ENCODE data around the gene C1QTNF7. TPM values are rescaled to one million over a fixed set of nuclear protein-coding genes. Genes with fewer than 3 reads are reported as not detected.

Gene C1QTNF7
- total RNA-seq, 1 experiment from 2014 or later: not detected

DNA sequence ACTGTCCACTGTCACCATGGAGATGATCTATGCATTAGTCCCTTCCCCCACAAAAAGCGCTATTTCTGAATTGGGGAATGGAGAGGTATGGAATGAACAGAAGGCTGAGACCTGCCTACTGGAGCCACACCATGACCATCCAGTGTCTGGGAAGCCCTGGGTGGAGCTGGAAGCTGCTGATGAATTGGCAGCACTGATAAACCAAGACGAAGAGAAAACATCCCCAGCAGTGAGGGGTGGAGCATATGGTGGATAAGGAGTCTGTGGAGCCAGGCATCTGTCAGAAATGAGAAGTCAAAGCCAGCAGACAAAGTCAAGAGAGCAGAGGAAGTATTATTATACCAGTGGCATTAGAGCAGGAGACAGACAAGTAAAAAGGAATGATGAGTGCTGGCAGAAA lies 55.0 kb downstream of the C1QTNF7 start:
- ChIA-PET RAD21 (ENCODE audit: low non-redundant PET in 1 of 2, low total read pairs in 2 of 2, uncharacterized antibody in 2 of 2, unreplicated experiment in 2 of 2) (no interaction called here), POLR2A (no interaction called here), CTCF (no interaction called here)
- H3K4me1 ChIP-seq (ENCODE audit: control insufficient read depth in 1 of 2, insufficient read depth in 2 of 2, low read length in 2 of 2): peaks cover 5 to 11% of the 10 kb centered on the region in 2 experiments
- H3K27ac ChIP-seq (ENCODE audit: low read depth, low read length): no peak overlapping the region
- no peak overlapping the region for H3K9ac ChIP-seq (ENCODE audit: low read length)
- DNase-seq (ENCODE audit: low read depth, low spot score) (no peak), ATAC-seq (no peak)
- no TSS peak for BruUV-seq (replicated peaks)
- H3K27me3 ChIP-seq (ENCODE audit: insufficient read depth, low read length): no peaks in the 10 kb centered on the region
- no peaks in the 10 kb centered on the region for H4K20me1 ChIP-seq (ENCODE audit: insufficient read depth)
- H2AFZ ChIP-seq (ENCODE audit: low read depth, low read length, poor library complexity, severe bottlenecking): no peak overlapping the region
- TF ChIP-seq, protein P1, sequence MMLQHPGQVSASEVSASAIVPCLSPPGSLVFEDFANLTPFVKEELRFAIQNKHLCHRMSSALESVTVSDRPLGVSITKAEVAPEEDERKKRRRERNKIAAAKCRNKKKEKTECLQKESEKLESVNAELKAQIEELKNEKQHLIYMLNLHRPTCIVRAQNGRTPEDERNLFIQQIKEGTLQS (IDR thresholded peaks at IDR 0.05): no peak
- TF ChIP-seq REST (IDR thresholded peaks at IDR 0.05; ENCODE audit: low read depth): no peak
- no peak for TF ChIP-seq SP1 (IDR thresholded peaks at IDR 0.05; ENCODE audit: low read depth)
- H3K9me2 ChIP-seq (ENCODE audit: insufficient read depth): no peaks in the 10 kb centered on the region
- H3K4me3 ChIP-seq (replicated peaks in 1 of 2; ENCODE audit: low read depth in 1 of 2, low read length in 2 of 2): no peak overlapping the region
- intact Hi-C loops (cut with micrococcal nuclease): no loop called here
- H3K36me3 ChIP-seq (ENCODE audit: control insufficient read depth in 1 of 2, insufficient read depth in 2 of 2, low read length in 2 of 2): 0 out of 4 replicates have a peak, but pooled peaks cover 0 to 3% of the 10 kb centered on the region in 2 experiments
- 0 out of 2 replicates have a peak, but pooled peaks cover 7% of the 10 kb centered on the region for H3K79me2 ChIP-seq (ENCODE audit: insufficient read depth, low read length)
- no peak overlapping the region for H3K4me2 ChIP-seq (ENCODE audit: low read length)
- no peaks in the 10 kb centered on the region for H3K9me3 ChIP-seq (ENCODE audit: control insufficient read depth in 1 of 2, insufficient read depth in 1 of 2, low read depth in 1 of 2, low read length in 2 of 2)

DNA sequence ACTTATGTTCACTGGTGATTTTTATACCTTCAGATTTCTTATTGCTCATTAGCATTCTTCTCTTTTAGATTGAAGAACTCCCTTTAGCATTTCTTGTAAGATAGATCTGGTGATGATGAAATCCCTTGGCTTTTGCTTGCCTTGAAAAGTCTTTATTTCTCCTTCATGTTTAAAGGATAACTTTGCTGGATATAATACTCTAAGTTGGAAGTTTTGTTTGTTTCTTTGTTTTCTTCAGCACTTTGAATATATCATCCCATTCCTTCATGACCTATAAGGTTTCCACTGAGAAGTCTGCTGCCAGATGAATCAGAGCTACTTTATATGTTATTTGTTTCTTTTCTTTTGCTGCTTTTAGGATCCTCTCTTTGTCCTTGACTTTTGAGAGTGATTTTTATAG lies 60.3 kb downstream of the C1QTNF7 start:
- TF ChIP-seq POLR2AphosphoS5 (IDR thresholded peaks at IDR 0.05; ENCODE audit: low read depth, low read length): no peak
- TF ChIP-seq YY1 (IDR thresholded peaks at IDR 0.05; ENCODE audit: extremely low read depth, insufficient replicate concordance, low read depth, low read length): no peak
- no peak for TF ChIP-seq ELF1 (IDR thresholded peaks at IDR 0.05; ENCODE audit: borderline replicate concordance, low read depth)
- no peak for TF ChIP-seq JUND (IDR thresholded peaks at IDR 0.05)
- no peak for TF ChIP-seq SP1 (IDR thresholded peaks at IDR 0.05; ENCODE audit: low read depth)
- no peak for TF ChIP-seq REST (IDR thresholded peaks at IDR 0.05; ENCODE audit: low read depth)
- H3K4me2 ChIP-seq (ENCODE audit: low read length): no peak overlapping the region
- no peaks in the 10 kb centered on the region for H3K9me2 ChIP-seq (ENCODE audit: insufficient read depth)
- DNase-seq (ENCODE audit: low read depth, low spot score): no peak
- H3K4me3 ChIP-seq (replicated peaks in 1 of 2; ENCODE audit: low read depth in 1 of 2, low read length in 2 of 2): no peak overlapping the region
- H3K27me3 ChIP-seq (ENCODE audit: insufficient read depth, low read length): no peaks in the 10 kb centered on the region
- 0 out of 4 replicates have a peak, but pooled peaks cover 0 to 3% of the 10 kb centered on the region in 2 experiments for H3K36me3 ChIP-seq (ENCODE audit: control insufficient read depth in 1 of 2, insufficient read depth in 2 of 2, low read length in 2 of 2)
- H3K9ac ChIP-seq (ENCODE audit: low read length): no peak overlapping the region
- H4K20me1 ChIP-seq (ENCODE audit: insufficient read depth): no peaks in the 10 kb centered on the region
- no peak overlapping the region for H2AFZ ChIP-seq (ENCODE audit: low read depth, low read length, poor library complexity, severe bottlenecking)
- ChIA-PET RAD21 (ENCODE audit: low non-redundant PET in 1 of 2, low total read pairs in 2 of 2, uncharacterized antibody in 2 of 2, unreplicated experiment in 2 of 2) (no interaction called here), CTCF (no interaction called here), POLR2A (no interaction called here)
- no peaks in the 10 kb centered on the region for H3K79me2 ChIP-seq (ENCODE audit: insufficient read depth, low read length)
- no TSS peak for BruUV-seq (replicated peaks)
- H3K4me1 ChIP-seq (ENCODE audit: control insufficient read depth in 1 of 2, insufficient read depth in 2 of 2, low read length in 2 of 2): no peaks in the 10 kb centered on the region
- intact Hi-C loops (cut with micrococcal nuclease): no loop called here
- no peaks in the 10 kb centered on the region for H3K9me3 ChIP-seq (ENCODE audit: control insufficient read depth in 1 of 2, insufficient read depth in 1 of 2, low read depth in 1 of 2, low read length in 2 of 2)
- ATAC-seq: no peak
- H3K27ac ChIP-seq (ENCODE audit: low read depth, low read length): no peak overlapping the region
